HepG2 (cell line): ENCODE data around the gene HOXA7. TPM values are rescaled to one million over a fixed set of nuclear protein-coding genes. Genes with fewer than 3 reads are reported as not detected.

Experiments used
- ARNT2 ChIP-seq: sonication (generic); formaldehyde crosslinking; IDR thresholded peaks from 2 replicates; pipeline ENCODE4 v1.8.0; 2022; ENCODE audit warnings: mild to moderate bottlenecking, low read depth, missing genetic modification reagents, moderate library complexity
- CTCF ChIP-seq: sonication (generic); formaldehyde crosslinking; IDR thresholded peaks from 2 replicates; pipeline ENCODE4 v1.5.0; 2020; ENCODE audit warnings: mild to moderate bottlenecking, missing genetic modification reagents, moderate library complexity
- KDM2A ChIP-seq: sonication (generic); formaldehyde crosslinking; IDR thresholded peaks from 2 replicates; pipeline ENCODE4 v1.4.0; 2020; ENCODE audit warnings: low read depth, missing genetic modification reagents, borderline replicate concordance
- MLXIP ChIP-seq: sonication (generic); formaldehyde crosslinking; IDR thresholded peaks from 2 replicates; pipeline ENCODE4 v1.9.0; 2021; ENCODE audit warnings: missing genetic modification reagents, borderline replicate concordance
- RCOR2 ChIP-seq: IDR thresholded peaks from 2 replicates; pipeline ENCODE4 v1.6.1; 2016; ENCODE audit warnings: missing biosample characterization, missing genetic modification reagents
- TFE3 ChIP-seq: IDR thresholded peaks from 2 replicates; pipeline ENCODE4 v1.6.1; 2016
- THAP8 ChIP-seq: sonication (generic); formaldehyde crosslinking; IDR thresholded peaks from 2 replicates; pipeline ENCODE4 v1.5.1; 2020; ENCODE audit warnings: missing genetic modification reagents, mild to moderate bottlenecking, borderline replicate concordance
- U2AF2 ChIP-seq: fragments of 200-400 bp; formaldehyde crosslinking; IDR thresholded peaks from 2 replicates; pipeline ENCODE4 v1.6.1; 2017; ENCODE audit warnings: low read depth, mild to moderate bottlenecking, low read length
- ZBTB14 ChIP-seq: sonication (generic); formaldehyde crosslinking; IDR thresholded peaks from 2 replicates; pipeline ENCODE4 v1.4.0; 2020; ENCODE audit warnings: missing genetic modification reagents
- ZFP91 ChIP-seq: sonication (generic); formaldehyde crosslinking; IDR thresholded peaks from 2 replicates; pipeline ENCODE4 v1.9.0; 2022; ENCODE audit warnings: missing genetic modification reagents, mild to moderate bottlenecking, borderline replicate concordance
- ZGPAT ChIP-seq: IDR thresholded peaks from 2 replicates; pipeline ENCODE4 v1.6.1; 2016; ENCODE audit warnings: mild to moderate bottlenecking
- ZNF296 ChIP-seq: sonication (generic); formaldehyde crosslinking; conservative IDR thresholded peaks from 2 replicates; pipeline ENCODE4 v1.5.0; 2020; ENCODE audit warnings: mild to moderate bottlenecking, missing genetic modification reagents
- ZNF720 ChIP-seq: sonication (generic); formaldehyde crosslinking; IDR thresholded peaks from 2 replicates; pipeline ENCODE4 v1.4.0; 2020; ENCODE audit warnings: missing genetic modification reagents
- ZNF776 ChIP-seq: sonication (generic); formaldehyde crosslinking; IDR thresholded peaks from 2 replicates; pipeline ENCODE4 v1.4.0; 2020; ENCODE audit warnings: mild to moderate bottlenecking, missing genetic modification reagents
- polyA plus RNA-seq, 8 experiments: library from polyadenylated mRNA; depleted of rRNA in 3 of 8; stranded (reverse) in 7 of 8; unstranded in 1 of 8; fragments of >200 nt; fragmentation: Illumina TruSeq in 4 of 8; extraction: Trizol in 4 of 8; gene quantifications; 2 replicates each; pipeline versions ENCODE4 v1.2.1 to v1.2.3, GENCODE V29; 2011 to 2016; ENCODE audit warnings: low read depth in 4 of 8, missing spikeins in 1 of 8, mixed read lengths in 1 of 8; ENCODE audit not compliant: insufficient read depth in 1 of 8
- total RNA-seq, 5 experiments: library from RNA; depleted of rRNA; stranded (reverse); fragments of >200 nt; fragmentation: Illumina TruSeq; extraction: Trizol; gene quantifications; 2 replicates each; pipeline ENCODE4 v1.2.3, GENCODE V29; 2016; ENCODE audit warnings: low read depth in 1 of 5

Gene HOXA7
- total and polyA plus RNA-seq, 2 of the 13 experiments (the other 11 are each of a cell fraction or from before 2014, with no cell fraction given): 0.05 TPM; not detected in 1

GRCh38 chr7:27123007-27123476 lies 33.4 kb downstream of the HOXA7 start (continued):
- TF ChIP-seq THAP8 (CRISPR knock-in tag) (no peak), ZBTB14 (CRISPR knock-in tag) (no peak), KDM2A (peak; percentile 18; the same call in 1 of the 2 replicates), CTCF (no peak), U2AF2 (no peak), TFE3 (CRISPR knock-in tag) (no peak), ZGPAT (no peak), MLXIP (no peak), ZNF776 (CRISPR knock-in tag) (no peak), ZFP91 (no peak; the same call in 1 of the 2 replicates), ARNT2 (peak; percentile 39; the same call in 1 of the 2 replicates), ZNF296 (CRISPR knock-in tag) (no peak), ZNF720 (CRISPR knock-in tag) (no peak), RCOR2 (no peak)
